A549 treated with AZD9567 at 1 μM for 4 hours (cell line): Measurements from ENCODE around the gene JAM2. TPM values are rescaled to one million over a fixed set of nuclear protein-coding genes. Genes with fewer than 3 reads are reported as not detected.

Experiments
- total RNA-seq: library from RNA; stranded (reverse); fragments of 200-300 nt; extraction: Qiagen RNA extraction; gene quantifications from 5 replicates; pipeline ENCODE4 v1.2.3, GENCODE V29; 2022; ENCODE audit not compliant: insufficient read depth

JAM2 gene, protein sequence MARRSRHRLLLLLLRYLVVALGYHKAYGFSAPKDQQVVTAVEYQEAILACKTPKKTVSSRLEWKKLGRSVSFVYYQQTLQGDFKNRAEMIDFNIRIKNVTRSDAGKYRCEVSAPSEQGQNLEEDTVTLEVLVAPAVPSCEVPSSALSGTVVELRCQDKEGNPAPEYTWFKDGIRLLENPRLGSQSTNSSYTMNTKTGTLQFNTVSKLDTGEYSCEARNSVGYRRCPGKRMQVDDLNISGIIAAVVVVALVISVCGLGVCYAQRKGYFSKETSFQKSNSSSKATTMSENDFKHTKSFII
- total RNA-seq = 0.21 TPM in 1 of 5 replicates, not detected in the others

DNA sequence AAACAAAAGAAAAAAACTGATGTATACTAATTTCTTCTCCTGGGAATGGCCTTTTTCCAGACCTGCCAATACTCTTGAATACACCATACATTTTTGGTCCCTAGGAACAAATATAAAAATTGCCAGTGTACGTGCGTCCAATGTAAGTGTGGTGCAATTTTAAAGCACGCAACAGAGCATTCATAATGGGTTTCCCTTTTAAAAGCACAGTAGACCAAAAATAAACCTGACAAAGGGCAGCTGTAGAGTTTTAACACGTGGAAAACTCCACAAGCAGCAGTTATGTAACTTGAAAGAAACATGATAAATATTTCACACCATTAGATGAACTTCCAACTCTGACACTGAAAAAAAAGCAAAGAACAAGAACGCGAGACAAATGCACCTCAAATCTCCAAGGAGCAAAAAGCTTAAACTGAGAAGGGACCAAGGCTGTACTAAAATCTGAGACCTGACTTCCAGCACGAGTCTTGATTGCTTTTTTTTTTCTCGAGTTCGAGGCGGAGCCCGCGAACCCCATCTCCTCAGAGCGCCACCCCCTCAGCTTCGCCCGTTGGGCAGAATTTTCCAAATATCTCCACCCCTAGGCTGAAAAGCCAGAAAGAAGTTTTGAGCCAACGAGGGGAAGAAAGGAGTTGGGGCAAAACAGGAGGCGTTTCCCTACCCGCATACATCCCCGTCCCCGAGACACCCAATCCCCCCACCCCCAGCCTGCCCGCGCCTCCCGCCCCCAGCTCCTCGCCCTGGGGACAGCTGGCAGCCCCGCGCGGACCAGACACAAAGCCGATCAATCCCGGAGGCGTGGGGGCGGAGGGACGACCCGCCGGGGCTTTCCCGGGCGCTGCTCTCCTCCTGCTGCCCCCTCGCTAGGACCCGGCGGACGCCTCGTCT lies at the start of gene JAM2:
Gene JAM2, plus strand, starts transcription at position 599 of the 891 bp plus-strand sequence. CDS start 564 bp downstream, outside the sequence.

DNA sequence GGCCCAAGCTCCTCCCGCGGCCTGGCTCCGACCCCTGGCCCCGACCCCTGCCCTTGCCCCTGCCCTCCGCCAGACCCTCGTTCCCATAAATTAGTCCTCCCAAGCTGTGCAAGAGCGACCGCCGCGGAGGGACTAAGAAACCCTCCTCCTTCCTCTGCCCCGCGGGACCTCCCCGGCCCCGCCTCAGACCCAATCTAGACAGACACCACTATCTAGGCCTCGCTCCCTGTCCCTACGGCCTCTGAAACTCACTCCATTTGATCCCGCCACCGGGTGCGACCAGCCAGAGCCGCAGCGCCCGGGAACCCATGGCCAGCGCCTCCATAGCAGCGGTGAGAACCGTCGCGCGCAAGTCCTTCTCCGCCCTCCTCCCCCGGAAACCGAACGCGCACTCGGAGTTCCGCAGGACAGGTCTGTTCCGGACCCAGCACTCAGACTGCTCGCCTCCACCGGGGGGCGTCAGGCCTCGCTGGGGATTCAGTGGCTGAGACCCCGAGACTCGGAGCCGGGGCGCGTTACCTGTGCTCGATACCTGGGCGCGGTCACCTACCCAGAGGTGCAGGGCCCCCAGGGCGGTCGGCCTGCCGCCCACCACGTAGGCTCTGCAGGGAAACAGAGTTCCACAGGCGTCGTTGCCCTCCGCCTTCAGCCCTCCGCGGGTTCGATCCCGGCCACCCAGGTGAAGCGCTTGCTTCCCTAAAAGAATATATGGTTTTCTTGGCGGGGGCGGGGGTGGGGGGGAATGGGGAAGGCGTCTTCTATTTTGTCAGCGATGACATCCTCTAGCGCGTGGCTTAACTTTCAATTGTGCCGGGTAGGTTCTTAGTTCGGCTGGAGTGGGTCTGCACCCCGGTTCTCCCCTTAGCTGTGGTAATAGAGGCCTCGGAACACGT lies 31.7 kb upstream of the JAM2 start, which contains the start of gene MRPL39:
Gene MRPL39, minus strand, starts transcription at position 331 of the 893 bp plus-strand sequence. Its CDS starts 6 bp downstream, at position 325.

DNA sequence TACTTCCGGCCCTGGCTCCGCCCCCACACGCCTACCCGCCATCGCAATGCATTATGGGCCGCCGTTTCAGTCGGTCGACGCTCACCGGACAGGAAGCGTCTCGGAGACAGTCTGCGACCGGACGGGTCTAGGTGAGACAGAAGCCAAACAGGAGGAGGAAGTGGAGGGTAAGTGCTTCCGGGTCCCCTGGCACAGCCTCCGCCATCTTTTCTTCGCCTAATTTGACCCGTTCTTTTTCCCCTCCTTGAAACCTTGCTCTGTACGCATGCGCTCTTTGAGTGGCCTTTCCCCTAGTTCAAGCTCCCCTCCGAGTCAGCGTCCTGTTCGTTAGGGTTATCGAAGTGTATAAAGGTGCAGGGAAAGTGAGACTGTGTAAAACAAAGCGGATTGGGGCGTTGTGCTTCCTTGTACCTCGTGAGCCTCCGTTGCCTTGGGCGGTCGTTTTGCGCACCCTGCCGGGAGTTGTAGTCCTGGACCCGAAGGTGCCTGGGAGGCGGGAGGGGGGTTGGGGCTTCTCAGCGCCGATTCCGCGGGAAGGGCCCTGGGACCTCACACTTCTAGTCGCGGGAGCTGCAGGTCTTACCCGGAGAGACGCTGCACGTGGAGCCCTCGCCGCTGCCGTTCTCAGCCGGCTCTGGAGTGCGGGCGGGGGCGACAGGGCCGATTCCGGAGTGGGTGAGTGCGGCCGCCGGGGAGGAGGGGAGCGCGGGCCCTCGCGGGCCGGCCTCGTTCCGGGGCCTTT lies 96.0 kb downstream of the JAM2 start, which contains the start of the genes ATP5PF and GABPA:
Gene ATP5PF, minus strand, starts transcription at position 1 of the 742 bp plus-strand sequence. CDS start 5,110 bp downstream, outside the sequence.
Gene GABPA, plus strand, starts transcription at position 69 of the 742 bp plus-strand sequence. CDS start 6,627 bp downstream, outside the sequence.

Other genes starting within 250 kb of the JAM2 start
- gene MRPL39, start 31.8 kb upstream of the JAM2 start, total RNA-seq = 31.2 to 35.8 TPM (median 34.4 TPM) in 5 replicates
- gene ATP5PF, start 95.6 kb downstream of the JAM2 start, total RNA-seq = 205 to 224 TPM (median 217 TPM) in 5 replicates
- gene GABPA, start 95.7 kb downstream of the JAM2 start, total RNA-seq = 5.0 to 8.7 TPM (median 6.7 TPM) in 5 replicates